Naive B cell (primary cell): Measurements from ENCODE around the gene MTMR3. TPM values are rescaled to one million over a fixed set of nuclear protein-coding genes. Genes with fewer than 3 reads are reported as not detected.

Experiments
- ATAC-seq, 2 donors: fragments of 150-1000 bp; cut with Tn5 transposase; 2 replicates each; pipeline ENCODE4 v1.10.0; 2021; ENCODE audit warnings: low read depth in 2 of 2, mild to moderate bottlenecking in 2 of 2, moderate library complexity in 2 of 2
- DNase-seq: peaks from one replicate; pipeline ENCODE4 v3.0.0; 2022
- H3K27ac Mint-ChIP-seq, 6 donors: one replicate each; pipeline ENCODE4 v1.8.0; 2020 to 2022; ENCODE audit warnings: mild to moderate bottlenecking in 6 of 6, mixed read lengths in 6 of 6, moderate library complexity in 5 of 6, inconsistent platforms in 2 of 6
- H3K27me3 Mint-ChIP-seq, 3 donors: one replicate each; pipeline ENCODE4 v1.8.0; 2021 to 2022; ENCODE audit warnings: mixed read lengths in 3 of 3, mild to moderate bottlenecking in 1 of 3
- H3K36me3 Mint-ChIP-seq, 2 donors: one replicate each; pipeline ENCODE4 v1.8.0; 2020 to 2022; ENCODE audit warnings: mixed read lengths in 2 of 2, inconsistent platforms in 1 of 2, mild to moderate bottlenecking in 1 of 2
- H3K4me1 Mint-ChIP-seq, 3 donors: one replicate each; pipeline ENCODE4 v1.8.0; 2020 to 2022; ENCODE audit warnings: mixed read lengths in 3 of 3, inconsistent platforms in 1 of 3, mild to moderate bottlenecking in 1 of 3, moderate library complexity in 1 of 3
- H3K4me3 Mint-ChIP-seq, 8 donors: one replicate each; pipeline ENCODE4 v1.8.0; 2020 to 2022; ENCODE audit warnings: mild to moderate bottlenecking in 8 of 8, mixed read lengths in 8 of 8, moderate library complexity in 8 of 8, inconsistent platforms in 2 of 8
- H3K9me3 Mint-ChIP-seq, 7 donors: one replicate each; pipeline ENCODE4 v1.8.0; 2020 to 2022; ENCODE audit warnings: mixed read lengths in 7 of 7, mild to moderate bottlenecking in 5 of 7, inconsistent platforms in 2 of 7, moderate library complexity in 1 of 7
- polyA plus RNA-seq, 6 donors: library from polyadenylated mRNA; unstranded; fragments of 300-500 nt; fragmentation: Illumina TruSeq; gene quantifications; one replicate each; pipeline ENCODE4 v1.2.3, GENCODE V29; 2021; ENCODE audit warnings: low read depth in 6 of 6

MTMR3 gene
- polyA plus RNA-seq, 6 donors from 2014 or later = 7.4 to 25.4 (median 15.5) TPM

GRCh38 chr22:29873943-29874342 lies 9.0 kb upstream of the MTMR3 start:
- Mint-ChIP-seq H3K4me3 (peak overlapping the region in 1 of 8 donors; percentile 26), H3K36me3 (no peaks in the 10 kb centered on the region), H3K27me3 (peaks cover 0 to 13% (median 8%) of the 10 kb centered on the region in 3 donors), H3K27ac (no peak overlapping the region), H3K9me3 (no peaks in the 10 kb centered on the region), H3K4me1 (peaks cover 0 to 11% (median 3%) of the 10 kb centered on the region in 3 donors)
- ATAC-seq (no peak), DNase-seq (no peak)

- DNase-seq (no peak), ATAC-seq (no peak)
- Mint-ChIP-seq H3K9me3 (no peaks in the 10 kb centered on the region), H3K27me3 (peaks cover 0 to 13% (median 8%) of the 10 kb centered on the region in 3 donors), H3K36me3 (no peaks in the 10 kb centered on the region), H3K4me3 (peak overlapping the region in 1 of 8 donors; percentile 65), H3K4me1 (peaks cover 0 to 8% (median 0%) of the 10 kb centered on the region in 3 donors), H3K27ac (no peak overlapping the region)
These were observed 5.4 kb upstream of the MTMR3 start for GRCh38 chr22:29877620-29878019.

GRCh38 chr22:29879753-29880152 lies 3.2 kb upstream of the MTMR3 start:
- H3K4me3 Mint-ChIP-seq = peak overlapping the region in 1 of 8 donors; percentile 44
- DNase-seq = no peak
- H3K4me1 Mint-ChIP-seq = peaks cover 6 to 14% (median 11%) of the 10 kb centered on the region in 3 donors
- H3K27ac Mint-ChIP-seq = no peak overlapping the region
- H3K27me3 Mint-ChIP-seq = peaks cover 0 to 12% (median 8%) of the 10 kb centered on the region in 3 donors
- H3K36me3 Mint-ChIP-seq = no peaks in the 10 kb centered on the region
- peak; percentile 26 to 42 for ATAC-seq
- no peaks in the 10 kb centered on the region for H3K9me3 Mint-ChIP-seq

GRCh38 chr22:29882716-29883044 lies 294 bp upstream of the MTMR3 start:
- ATAC-seq = no peak
- Mint-ChIP-seq H3K36me3 (no peaks in the 10 kb centered on the region), H3K4me3 (peak overlapping the region in 7 of 8 donors; percentile 84 to 95 (median 91))

GRCh38 chr22:29883775-29884097 lies 762 bp downstream of the MTMR3 start:
- no peaks in the 10 kb centered on the region for H3K36me3 Mint-ChIP-seq
- no peaks in the 10 kb centered on the region for H3K9me3 Mint-ChIP-seq
- H3K4me1 Mint-ChIP-seq = peaks cover 6 to 14% (median 11%) of the 10 kb centered on the region in 3 donors
- peaks cover 0 to 4% (median 0%) of the 10 kb centered on the region in 3 donors for H3K27me3 Mint-ChIP-seq
- H3K4me3 Mint-ChIP-seq = peak overlapping the region in 7 of 8 donors; percentile 89 to 95 (median 91)
- peak overlapping the region; percentile 34 to 88 (median 82) for H3K27ac Mint-ChIP-seq
- ATAC-seq (peak in 1 of 2 donors; percentile 6), DNase-seq (no peak)

More at GRCh38 chr22:29882716-29883044, 294 bp upstream of the MTMR3 start:
- H3K9me3 Mint-ChIP-seq = no peaks in the 10 kb centered on the region
- peaks cover 0 to 8% (median 7%) of the 10 kb centered on the region in 3 donors for H3K27me3 Mint-ChIP-seq
- DNase-seq = no peak
- H3K4me1 Mint-ChIP-seq = peaks cover 6 to 14% (median 11%) of the 10 kb centered on the region in 3 donors
- H3K27ac Mint-ChIP-seq = peak overlapping the region; percentile 58 to 93 (median 80)

GRCh38 chr22:29885610-29886009 lies 2.6 kb downstream of the MTMR3 start:
- Mint-ChIP-seq H3K4me3 (no peak overlapping the region), H3K4me1 (peaks cover 6 to 20% (median 15%) of the 10 kb centered on the region in 3 donors), H3K27me3 (no peaks in the 10 kb centered on the region), H3K27ac (no peak overlapping the region), H3K36me3 (no peaks in the 10 kb centered on the region), H3K9me3 (no peaks in the 10 kb centered on the region)
- no peak for DNase-seq
- no peak for ATAC-seq

GRCh38 chr22:29886596-29886995 lies 3.6 kb downstream of the MTMR3 start:
- Mint-ChIP-seq H3K36me3 (no peaks in the 10 kb centered on the region), H3K4me3 (no peak overlapping the region), H3K27me3 (no peaks in the 10 kb centered on the region)

GRCh38 chr22:29887358-29887757 lies 4.4 kb downstream of the MTMR3 start:
- Mint-ChIP-seq H3K4me3 (no peak overlapping the region), H3K9me3 (no peaks in the 10 kb centered on the region), H3K4me1 (peaks cover 9 to 32% (median 26%) of the 10 kb centered on the region in 3 donors), H3K27me3 (no peaks in the 10 kb centered on the region), H3K27ac (no peak overlapping the region), H3K36me3 (no peaks in the 10 kb centered on the region)
- ATAC-seq (no peak), DNase-seq (no peak)

More at GRCh38 chr22:29886596-29886995, 3.6 kb downstream of the MTMR3 start:
- no peaks in the 10 kb centered on the region for H3K9me3 Mint-ChIP-seq
- H3K27ac Mint-ChIP-seq = no peak overlapping the region
- ATAC-seq (no peak), DNase-seq (no peak)
- H3K4me1 Mint-ChIP-seq = peaks cover 6 to 24% (median 21%) of the 10 kb centered on the region in 3 donors

- ATAC-seq (no peak), DNase-seq (no peak)
- H3K36me3 Mint-ChIP-seq = no peaks in the 10 kb centered on the region
- H3K27me3 Mint-ChIP-seq = no peaks in the 10 kb centered on the region
- peaks cover 17 to 28% (median 28%) of the 10 kb centered on the region in 3 donors for H3K4me1 Mint-ChIP-seq
- no peaks in the 10 kb centered on the region for H3K9me3 Mint-ChIP-seq
- H3K4me3 Mint-ChIP-seq = peak overlapping the region in 1 of 8 donors; percentile 35
- no peak overlapping the region for H3K27ac Mint-ChIP-seq
These were observed 7.8 kb downstream of the MTMR3 start for GRCh38 chr22:29890760-29891159.

GRCh38 chr22:29892315-29893156 lies 9.6 kb downstream of the MTMR3 start:
- Mint-ChIP-seq H3K4me3 (no peak overlapping the region), H3K4me1 (peaks cover 21 to 29% (median 28%) of the 10 kb centered on the region in 3 donors), H3K27ac (peak overlapping the region in 2 of 6 donors; percentile 10 to 70), H3K36me3 (no peaks in the 10 kb centered on the region), H3K9me3 (no peaks in the 10 kb centered on the region), H3K27me3 (no peaks in the 10 kb centered on the region)
- DNase-seq = no peak
- ATAC-seq = no peak

- Mint-ChIP-seq H3K36me3 (no peaks in the 10 kb centered on the region), H3K27me3 (no peaks in the 10 kb centered on the region), H3K4me3 (peak overlapping the region in 1 of 8 donors; percentile 25), H3K27ac (no peak overlapping the region), H3K9me3 (no peaks in the 10 kb centered on the region), H3K4me1 (peaks cover 39 to 52% (median 40%) of the 10 kb centered on the region in 3 donors)
- ATAC-seq (peak; percentile 55 to 59), DNase-seq (no peak)
These were observed 18.4 kb downstream of the MTMR3 start for GRCh38 chr22:29901354-29901753.

- Mint-ChIP-seq H3K27me3 (no peaks in the 10 kb centered on the region), H3K36me3 (no peaks in the 10 kb centered on the region), H3K9me3 (no peaks in the 10 kb centered on the region), H3K4me3 (no peak overlapping the region), H3K4me1 (peaks cover 50 to 69% (median 51%) of the 10 kb centered on the region in 3 donors), H3K27ac (peak overlapping the region in 1 of 6 donors; percentile 54)
- DNase-seq = no peak
- no peak for ATAC-seq
These were observed 20.4 kb downstream of the MTMR3 start for GRCh38 chr22:29903371-29903770.

GRCh38 chr22:29904020-29904419 lies 21.0 kb downstream of the MTMR3 start:
- no peak for ATAC-seq
- Mint-ChIP-seq H3K9me3 (no peaks in the 10 kb centered on the region), H3K4me1 (peaks cover 46 to 63% (median 55%) of the 10 kb centered on the region in 3 donors), H3K27me3 (no peaks in the 10 kb centered on the region), H3K36me3 (no peaks in the 10 kb centered on the region), H3K27ac (no peak overlapping the region), H3K4me3 (peak overlapping the region in 1 of 8 donors; percentile 5)
- no peak for DNase-seq
